ENCODE results near the gene CCNF. TPM values are rescaled to one million over a fixed set of nuclear protein-coding genes. Genes with fewer than 3 reads are reported as not detected.
"Not testable (repeated sequence)": the region's sequence is repeated elsewhere in the genome, so short reads cannot be mapped to it uniquely, and the experiment has no call there.

The CCNF gene
- total RNA-seq, 3 donors from 2014 or later: 6.7 to 7.5 (median 7.4) TPM

GRCh38 chr16:2424061-2425007, 4.9 kb upstream of the CCNF start:
- Mint-ChIP-seq H3K9me3 (no peaks in the 10 kb centered on the region), H3K4me1 (ENCODE audit: low read depth) (peaks cover 3% of the 10 kb centered on the region), H3K27me3 (ENCODE audit: low read depth) (peaks cover 2% of the 10 kb centered on the region), H3K4me3 (no peak overlapping the region), H3K36me3 (ENCODE audit: insufficient read depth) (no peaks in the 10 kb centered on the region)
- no peak for ATAC-seq
- DNase-seq: no peak

GRCh38 chr16:2425008-2425518, 4.2 kb upstream of the CCNF start:
- no peaks in the 10 kb centered on the region for H3K9me3 Mint-ChIP-seq
- no peak overlapping the region for H3K4me3 Mint-ChIP-seq
- peaks cover 7% of the 10 kb centered on the region for H3K4me1 Mint-ChIP-seq (ENCODE audit: low read depth)
- DNase-seq (no peak), ATAC-seq (no peak)
- peaks cover 2% of the 10 kb centered on the region for H3K27me3 Mint-ChIP-seq (ENCODE audit: low read depth)
- H3K36me3 Mint-ChIP-seq (ENCODE audit: insufficient read depth): no peaks in the 10 kb centered on the region

- Mint-ChIP-seq H3K27me3 (ENCODE audit: low read depth) (no peaks in the 10 kb centered on the region), H3K9me3 (no peaks in the 10 kb centered on the region), H3K4me1 (ENCODE audit: low read depth) (peaks cover 15% of the 10 kb centered on the region), H3K4me3 (no peak overlapping the region), H3K36me3 (ENCODE audit: insufficient read depth) (no peaks in the 10 kb centered on the region)
- no peak for DNase-seq
- no peak for ATAC-seq
Measured at GRCh38 chr16:2425825-2426430, 3.3 kb upstream of the CCNF start.

- Mint-ChIP-seq H3K9me3 (no peaks in the 10 kb centered on the region), H3K4me3 (no peak overlapping the region), H3K36me3 (ENCODE audit: insufficient read depth) (no peaks in the 10 kb centered on the region), H3K4me1 (ENCODE audit: low read depth) (peaks cover 15% of the 10 kb centered on the region), H3K27me3 (ENCODE audit: low read depth) (no peaks in the 10 kb centered on the region)
- DNase-seq (no peak), ATAC-seq (no peak)
Measured at GRCh38 chr16:2426941-2427361, 2.3 kb upstream of the CCNF start.

GRCh38 chr16:2427526-2427925, 1.7 kb upstream of the CCNF start:
- Mint-ChIP-seq H3K4me3 (peak overlapping the region; percentile 82), H3K27me3 (ENCODE audit: low read depth) (no peaks in the 10 kb centered on the region), H3K4me1 (ENCODE audit: low read depth) (peaks cover 15% of the 10 kb centered on the region), H3K9me3 (no peaks in the 10 kb centered on the region), H3K36me3 (ENCODE audit: insufficient read depth) (no peaks in the 10 kb centered on the region)
- DNase-seq: no peak
- no peak for ATAC-seq

GRCh38 chr16:2428051-2428783, 1.0 kb upstream of the CCNF start:
- ATAC-seq (no peak), DNase-seq (no peak)
- Mint-ChIP-seq H3K4me1 (ENCODE audit: low read depth) (peaks cover 15% of the 10 kb centered on the region), H3K4me3 (peak overlapping the region; percentile 82), H3K27me3 (ENCODE audit: low read depth) (no peaks in the 10 kb centered on the region), H3K9me3 (no peaks in the 10 kb centered on the region), H3K36me3 (ENCODE audit: insufficient read depth) (peaks cover 3% of the 10 kb centered on the region)

- no peaks in the 10 kb centered on the region for H3K27me3 Mint-ChIP-seq (ENCODE audit: low read depth)
- no peaks in the 10 kb centered on the region for H3K9me3 Mint-ChIP-seq
- DNase-seq: no peak
- H3K36me3 Mint-ChIP-seq (ENCODE audit: insufficient read depth): peaks cover 4% of the 10 kb centered on the region
- ATAC-seq: peak; percentile 33 to 34
- H3K4me3 Mint-ChIP-seq: peak overlapping the region; percentile 82
- peaks cover 15% of the 10 kb centered on the region for H3K4me1 Mint-ChIP-seq (ENCODE audit: low read depth)
Measured at GRCh38 chr16:2428784-2429033, 538 bp upstream of the CCNF start.

GRCh38 chr16:2429771-2430663, 770 bp downstream of the CCNF start:
- H3K36me3 Mint-ChIP-seq (ENCODE audit: insufficient read depth): peaks cover 4% of the 10 kb centered on the region
- H3K9me3 Mint-ChIP-seq: no peaks in the 10 kb centered on the region
- ATAC-seq (peak in 1 of 2 donors; percentile 9), DNase-seq (no peak)
- H3K27me3 Mint-ChIP-seq (ENCODE audit: low read depth): no peaks in the 10 kb centered on the region
- peak overlapping the region; percentile 86 for H3K4me3 Mint-ChIP-seq
- peaks cover 15% of the 10 kb centered on the region for H3K4me1 Mint-ChIP-seq (ENCODE audit: low read depth)

GRCh38 chr16:2432286-2432685, 3.0 kb downstream of the CCNF start:
- Mint-ChIP-seq H3K4me3 (no peak overlapping the region), H3K4me1 (ENCODE audit: low read depth) (peaks cover 15% of the 10 kb centered on the region), H3K36me3 (ENCODE audit: insufficient read depth) (peaks cover 6% of the 10 kb centered on the region), H3K27me3 (ENCODE audit: low read depth) (no peaks in the 10 kb centered on the region), H3K9me3 (no peaks in the 10 kb centered on the region)
- ATAC-seq (no peak), DNase-seq (no peak)

- Mint-ChIP-seq H3K27me3 (ENCODE audit: low read depth) (no peaks in the 10 kb centered on the region), H3K4me3 (no peak overlapping the region), H3K36me3 (ENCODE audit: insufficient read depth) (peaks cover 7% of the 10 kb centered on the region), H3K9me3 (no peaks in the 10 kb centered on the region), H3K4me1 (ENCODE audit: low read depth) (peaks cover 14% of the 10 kb centered on the region)
- no peak for DNase-seq
- no peak for ATAC-seq
Measured at GRCh38 chr16:2432801-2433505, 3.7 kb downstream of the CCNF start.

GRCh38 chr16:2435236-2435635, 6.0 kb downstream of the CCNF start:
- Mint-ChIP-seq H3K36me3 (ENCODE audit: insufficient read depth) (peaks cover 11% of the 10 kb centered on the region), H3K4me1 (ENCODE audit: low read depth) (peaks cover 17% of the 10 kb centered on the region)
- DNase-seq; H3K9me3 Mint-ChIP-seq; ATAC-seq; H3K27me3 Mint-ChIP-seq (ENCODE audit: low read depth); H3K4me3 Mint-ChIP-seq: not testable (repeated sequence)

GRCh38 chr16:2436110-2436509, 6.9 kb downstream of the CCNF start:
- H3K4me1 Mint-ChIP-seq (ENCODE audit: low read depth): peaks cover 10% of the 10 kb centered on the region
- peaks cover 11% of the 10 kb centered on the region for H3K36me3 Mint-ChIP-seq (ENCODE audit: insufficient read depth)
- no peak for ATAC-seq
- H3K4me3 Mint-ChIP-seq: no peak overlapping the region
- H3K9me3 Mint-ChIP-seq: no peaks in the 10 kb centered on the region
- no peak for DNase-seq
- H3K27me3 Mint-ChIP-seq (ENCODE audit: low read depth): no peaks in the 10 kb centered on the region

- Mint-ChIP-seq H3K4me3 (no peak overlapping the region), H3K4me1 (ENCODE audit: low read depth) (peaks cover 10% of the 10 kb centered on the region)
- no peak for DNase-seq
Measured at GRCh38 chr16:2437032-2437790, 8.0 kb downstream of the CCNF start.

More at GRCh38 chr16:2437032-2437790, 8.0 kb downstream of the CCNF start:
- no peak for ATAC-seq
- H3K36me3 Mint-ChIP-seq (ENCODE audit: insufficient read depth): peaks cover 11% of the 10 kb centered on the region
- H3K27me3 Mint-ChIP-seq (ENCODE audit: low read depth): no peaks in the 10 kb centered on the region
- no peaks in the 10 kb centered on the region for H3K9me3 Mint-ChIP-seq

Data from activated T-cell treated with anti-CD3 and anti-CD28 coated beads, Interleukin-2, amount 50 U/mL, for 4 hours (primary cell).